ENCODE data around the gene SUV39H2. TPM values are rescaled to one million over a fixed set of nuclear protein-coding genes. Genes with fewer than 3 reads are reported as not detected.

The SUV39H2 gene
- total and polyA plus RNA-seq, 8 donors, result 1.1 to 5.9 (median 3.1) TPM

GRCh38 chr10:14837757-14838581, 40.7 kb upstream of the SUV39H2 start, which contains the start of the genes CDNF, HSPA14 and MSANTD7:
Gene CDNF (minus strand): TSS chr10:14838037. CDS start chr10:14837946, 91 bp downstream.
Gene HSPA14 (plus strand): TSS chr10:14838306. CDS start chr10:14838403, 97 bp downstream.
Gene MSANTD7 (plus strand): TSS chr10:14838306. CDS start chr10:14842285, 3,979 bp downstream.
- 0% methylated on average over 54 to 72 of the region's 72 CpGs for WGBS, 2 donors
- intact Hi-C loops (cut with DNase I), result no loop called here
- H3K27me3 ChIP-seq, result no peaks in the 10 kb centered on the region
- TF ChIP-seq CTCF (IDR thresholded peaks at IDR 0.05), result no peak
- H3K36me3 ChIP-seq, result peaks cover 0 to 15% (median 0%) of the 10 kb centered on the region in 3 donors
- no peaks in the 10 kb centered on the region for H3K9me3 ChIP-seq
- peaks cover 0 to 13% (median 6%) of the 10 kb centered on the region in 3 donors for H3K4me1 ChIP-seq
- DNase-seq (peak; percentile 99 to 100 (median 100)), FAIRE-seq (peak; percentile 80), ATAC-seq (peak; percentile 93 to 98 (median 96))
- peak within 1 kb of the TSS; percentile 81 to 95 (median 90) for H3K4me3 ChIP-seq
- H3K27ac ChIP-seq, result peak within 1 kb of the TSS; percentile 91 to 98 (median 96)

- peak in 4 of 6 donors; percentile 41 to 79 (median 57) for DNase-seq
- intact Hi-C loops (cut with DNase I), result no loop called here
- 0% methylated on average over 59 to 60 of the region's 60 CpGs for WGBS, 2 donors
- H3K36me3 ChIP-seq, result peaks cover 0 to 23% (median 7%) of the 10 kb centered on the region in 3 donors
- ATAC-seq, result peak; percentile 14 to 38 (median 26)
- no peaks in the 10 kb centered on the region for H3K27me3 ChIP-seq
- no peak for FAIRE-seq
- H3K27ac ChIP-seq, result peak overlapping the region; percentile 91 to 98 (median 96)
- peaks cover 0 to 13% (median 6%) of the 10 kb centered on the region in 3 donors for H3K4me1 ChIP-seq
- TF ChIP-seq CTCF (IDR thresholded peaks at IDR 0.05), result no peak
- peak overlapping the region; percentile 81 to 95 (median 90) for H3K4me3 ChIP-seq
- H3K9me3 ChIP-seq, result no peaks in the 10 kb centered on the region
Observed at GRCh38 chr10:14838582-14839304, 39.9 kb upstream of the SUV39H2 start.

GRCh38 chr10:14839305-14839695, 39.4 kb upstream of the SUV39H2 start:
- H3K36me3 ChIP-seq, result peaks cover 0 to 28% (median 7%) of the 10 kb centered on the region in 3 donors
- H3K27me3 ChIP-seq, result no peaks in the 10 kb centered on the region
- H3K4me3 ChIP-seq, result peak overlapping the region; percentile 81 to 95 (median 90)
- ATAC-seq, result no peak
- FAIRE-seq, result no peak
- peaks cover 0 to 13% (median 6%) of the 10 kb centered on the region in 3 donors for H3K4me1 ChIP-seq
- H3K9me3 ChIP-seq, result no peaks in the 10 kb centered on the region
- intact Hi-C loops (cut with DNase I), result no loop called here
- WGBS, 2 donors, result 4% methylated on average over 14 of the region's 14 CpGs
- no peak for TF ChIP-seq CTCF (IDR thresholded peaks at IDR 0.05)
- peak overlapping the region; percentile 91 to 98 (median 96) for H3K27ac ChIP-seq
- DNase-seq, result peak in 2 of 6 donors; percentile 18 to 19

GRCh38 chr10:14840178-14840577, 38.5 kb upstream of the SUV39H2 start:
- Histone ChIP-seq H3K27me3 (no peaks in the 10 kb centered on the region), H3K27ac (no peak overlapping the region), H3K4me1 (peaks cover 0 to 13% (median 6%) of the 10 kb centered on the region in 3 donors), H3K36me3 (peaks cover 0 to 32% (median 7%) of the 10 kb centered on the region in 3 donors), H3K4me3 (no peak overlapping the region), H3K9me3 (no peaks in the 10 kb centered on the region)
- DNase-seq, result no peak
- TF ChIP-seq CTCF (IDR thresholded peaks at IDR 0.05), result no peak
- intact Hi-C loops (cut with DNase I), result no loop called here
- ATAC-seq, result no peak
- no peak for FAIRE-seq
- 82 to 87% methylated on average over 2 of the region's 2 CpGs for WGBS, 2 donors
